ENCODE results near the gene LRRC36. TPM values are rescaled to one million over a fixed set of nuclear protein-coding genes. Genes with fewer than 3 reads are reported as not detected.

LRRC36 gene
- total RNA-seq, 4 donors from 2014 or later = not detected

DNA sequence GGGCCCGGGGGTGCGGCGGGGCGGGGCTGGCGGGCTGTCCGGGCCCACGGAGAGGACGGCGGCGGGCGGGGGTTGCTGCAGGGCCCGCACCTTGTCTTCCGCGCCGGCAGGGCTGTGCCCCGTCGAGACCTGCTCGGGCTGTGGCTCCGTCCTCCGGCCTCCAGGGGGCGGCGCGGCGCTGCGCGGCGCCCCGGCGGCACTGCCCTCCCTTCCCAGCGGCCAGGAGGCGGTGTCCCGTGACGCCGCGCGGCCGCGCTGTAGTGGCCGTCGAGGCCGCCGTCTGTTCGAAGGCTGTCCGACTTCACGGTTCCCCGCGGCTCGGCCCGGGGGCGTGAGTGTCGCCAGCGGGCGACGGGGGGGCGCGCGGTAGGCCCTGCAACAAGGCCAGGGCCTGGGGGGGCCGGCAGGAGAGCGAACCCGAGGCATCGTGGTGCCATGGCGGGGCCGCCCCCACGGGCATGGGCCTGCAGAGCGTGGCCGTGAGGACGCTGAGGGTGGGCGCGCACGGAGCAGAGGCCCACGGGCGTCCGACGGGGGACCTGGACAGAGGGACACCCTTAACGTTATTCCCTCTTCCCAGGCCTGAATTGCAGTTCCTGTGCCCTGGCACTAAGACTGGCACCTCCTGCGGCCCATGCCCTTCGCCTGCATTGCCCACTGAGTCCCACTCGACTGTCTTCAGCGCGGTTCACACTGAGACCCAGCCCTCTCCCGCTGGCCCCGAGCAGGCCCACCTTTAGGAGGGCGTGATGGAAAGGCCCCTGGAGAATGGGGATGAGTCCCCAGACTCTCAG lies 47.1 kb upstream of the LRRC36 start, which contains the start of gene PLEKHG4:
Gene PLEKHG4 (plus strand): TSS at position 237 of the 794 bp plus-strand sequence. CDS start 513 bp downstream, at position 750.
- intact Hi-C loops (cut with DNase I; ENCODE audit: low total_unique reads) = loop anchor here (5.0 kb wide), 1 partner anchor 138 kb away; the partner anchor contains the start of gene ZDHHC1
- H3K36me3 ChIP-seq = no peaks in the 10 kb centered on the region
- peak within 1 kb of the TSS; percentile 51 to 59 (median 54) for H3K4me3 ChIP-seq
- H3K9me3 ChIP-seq = no peaks in the 10 kb centered on the region
- in situ Hi-C loops (cut with MboI; ENCODE audit: low sequenced_read_pairs in 4 of 4) = no loop called here
- peak; percentile 65 to 81 for ATAC-seq
- DNase-seq = peak; percentile 23 to 54
- H3K27me3 ChIP-seq = no peaks in the 10 kb centered on the region
- peak within 1 kb of the TSS; percentile 3 to 50 (median 29) for H3K27ac ChIP-seq
- no peaks in the 10 kb centered on the region for H3K4me1 ChIP-seq
- no peak for TF ChIP-seq POLR2A (IDR thresholded peaks at IDR 0.05)
- TF ChIP-seq, protein P1, sequence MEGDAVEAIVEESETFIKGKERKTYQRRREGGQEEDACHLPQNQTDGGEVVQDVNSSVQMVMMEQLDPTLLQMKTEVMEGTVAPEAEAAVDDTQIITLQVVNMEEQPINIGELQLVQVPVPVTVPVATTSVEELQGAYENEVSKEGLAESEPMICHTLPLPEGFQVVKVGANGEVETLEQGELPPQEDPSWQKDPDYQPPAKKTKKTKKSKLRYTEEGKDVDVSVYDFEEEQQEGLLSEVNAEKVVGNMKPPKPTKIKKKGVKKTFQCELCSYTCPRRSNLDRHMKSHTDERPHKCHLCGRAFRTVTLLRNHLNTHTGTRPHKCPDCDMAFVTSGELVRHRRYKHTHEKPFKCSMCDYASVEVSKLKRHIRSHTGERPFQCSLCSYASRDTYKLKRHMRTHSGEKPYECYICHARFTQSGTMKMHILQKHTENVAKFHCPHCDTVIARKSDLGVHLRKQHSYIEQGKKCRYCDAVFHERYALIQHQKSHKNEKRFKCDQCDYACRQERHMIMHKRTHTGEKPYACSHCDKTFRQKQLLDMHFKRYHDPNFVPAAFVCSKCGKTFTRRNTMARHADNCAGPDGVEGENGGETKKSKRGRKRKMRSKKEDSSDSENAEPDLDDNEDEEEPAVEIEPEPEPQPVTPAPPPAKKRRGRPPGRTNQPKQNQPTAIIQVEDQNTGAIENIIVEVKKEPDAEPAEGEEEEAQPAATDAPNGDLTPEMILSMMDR (IDR thresholded peaks at IDR 0.05 in 4 of 5, conservative IDR thresholded peaks at IDR 0.05 in 1 of 5) = peak in 4 of 5 experiments; percentile 55 to 82 (median 73)

DNA sequence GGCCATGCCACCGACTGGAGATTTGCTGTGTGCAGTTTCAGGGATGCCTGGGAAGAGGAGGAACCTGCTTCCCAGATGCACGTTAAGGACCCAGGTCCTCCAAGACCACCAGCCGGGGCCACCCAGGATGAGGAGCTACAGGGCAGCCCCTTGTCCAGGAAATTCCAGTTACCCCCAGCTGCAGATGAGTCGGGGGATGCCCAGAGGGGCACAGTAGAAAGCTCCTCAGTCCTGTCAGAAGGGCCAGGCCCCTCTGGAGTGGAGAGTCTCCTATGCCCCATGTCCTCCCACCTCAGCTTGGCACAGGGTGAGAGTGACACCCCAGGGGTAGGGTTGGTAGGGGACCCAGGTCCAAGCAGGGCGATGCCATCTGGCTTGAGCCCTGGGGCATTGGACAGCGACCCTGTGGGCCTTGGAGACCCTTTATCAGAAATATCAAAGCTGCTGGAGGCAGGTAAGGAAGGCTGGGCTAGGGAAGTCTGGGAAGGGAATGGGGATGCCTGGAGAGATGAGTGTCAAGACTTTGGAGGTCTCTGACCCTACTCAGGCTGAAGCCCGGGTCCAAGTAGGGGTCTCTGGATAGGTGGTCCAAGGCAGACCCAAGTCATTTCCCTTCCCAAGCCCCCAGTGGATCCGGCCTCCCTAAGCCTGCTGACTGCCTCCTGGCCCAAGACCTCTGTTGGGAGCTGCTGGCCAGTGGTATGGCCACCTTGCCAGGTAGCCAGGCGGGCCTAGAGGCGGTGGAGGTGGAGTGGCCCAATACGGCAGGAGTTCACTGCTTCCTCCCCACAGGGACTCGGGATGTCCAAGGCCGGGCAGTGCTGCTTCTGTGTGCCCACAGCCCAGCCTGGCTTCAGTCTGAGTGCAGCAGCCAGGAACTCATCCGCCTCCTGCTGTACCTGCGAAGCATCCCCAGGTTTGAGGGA lies 46.3 kb upstream of the LRRC36 start:
- Histone ChIP-seq H3K4me3 (peak overlapping the region in 1 of 4 donors; percentile 29), H3K9me3 (no peaks in the 10 kb centered on the region), H3K4me1 (no peaks in the 10 kb centered on the region), H3K36me3 (no peaks in the 10 kb centered on the region), H3K27me3 (no peaks in the 10 kb centered on the region), H3K27ac (no peak overlapping the region)
- intact Hi-C loops (cut with DNase I; ENCODE audit: low total_unique reads) = no loop called here
- no peak for TF ChIP-seq POLR2A (IDR thresholded peaks at IDR 0.05)
- TF ChIP-seq, protein P1 (IDR thresholded peaks at IDR 0.05 in 4 of 5, conservative IDR thresholded peaks at IDR 0.05 in 1 of 5) = no peak
- no peak for DNase-seq
- in situ Hi-C loops (cut with MboI; ENCODE audit: low sequenced_read_pairs in 4 of 4) = no loop called here
- ATAC-seq = no peak

DNA sequence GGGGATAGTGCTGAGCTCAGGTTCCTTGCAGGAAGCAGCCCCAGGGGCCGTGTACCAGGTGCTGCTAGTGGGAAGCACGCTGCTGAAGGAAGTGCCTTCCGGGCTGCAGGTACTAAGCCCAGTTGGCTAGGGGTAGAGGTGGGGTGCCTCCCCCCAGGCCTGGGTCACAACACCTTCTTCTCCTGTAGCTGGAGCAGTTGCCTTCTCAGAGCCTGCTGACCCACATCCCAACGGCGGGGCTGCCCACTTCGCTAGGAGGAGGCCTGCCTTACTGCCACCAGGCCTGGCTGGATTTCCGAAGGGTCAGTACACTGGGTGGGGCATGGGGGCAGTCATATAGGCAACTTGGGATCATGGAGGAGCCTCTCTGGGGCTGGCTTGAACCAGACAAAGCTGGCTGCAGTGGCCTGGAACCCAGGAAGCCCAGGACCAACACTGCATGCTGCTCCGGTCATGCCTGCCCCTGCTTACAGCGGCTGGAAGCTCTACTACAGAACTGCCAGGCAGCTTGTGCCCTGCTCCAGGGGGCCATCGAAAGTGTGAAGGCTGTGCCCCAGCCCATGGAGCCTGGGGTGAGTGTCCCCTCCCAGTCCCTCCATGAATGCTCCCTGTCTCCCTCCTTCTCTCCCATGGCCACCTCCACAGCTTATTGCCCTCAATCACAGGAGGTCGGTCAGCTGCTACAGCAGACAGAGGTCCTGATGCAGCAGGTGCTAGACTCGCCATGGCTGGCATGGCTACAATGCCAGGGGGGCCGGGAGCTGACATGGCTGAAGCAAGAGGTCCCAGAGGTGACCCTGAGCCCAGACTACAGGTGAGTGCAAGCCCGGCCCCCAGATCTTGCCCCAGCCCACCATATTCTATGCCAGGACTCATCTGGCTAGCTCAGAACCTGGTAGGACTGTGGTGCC lies 44.8 kb upstream of the LRRC36 start:
- in situ Hi-C loops (cut with MboI; ENCODE audit: low sequenced_read_pairs in 4 of 4) = no loop called here
- TF ChIP-seq, protein P1 (IDR thresholded peaks at IDR 0.05 in 4 of 5, conservative IDR thresholded peaks at IDR 0.05 in 1 of 5) = no peak
- no peak for TF ChIP-seq POLR2A (IDR thresholded peaks at IDR 0.05)
- Histone ChIP-seq H3K27ac (no peak overlapping the region), H3K27me3 (no peaks in the 10 kb centered on the region), H3K4me3 (no peak overlapping the region), H3K9me3 (no peaks in the 10 kb centered on the region), H3K4me1 (no peaks in the 10 kb centered on the region), H3K36me3 (no peaks in the 10 kb centered on the region)
- intact Hi-C loops (cut with DNase I; ENCODE audit: low total_unique reads) = no loop called here
- no peak for DNase-seq
- no peak for ATAC-seq

DNA sequence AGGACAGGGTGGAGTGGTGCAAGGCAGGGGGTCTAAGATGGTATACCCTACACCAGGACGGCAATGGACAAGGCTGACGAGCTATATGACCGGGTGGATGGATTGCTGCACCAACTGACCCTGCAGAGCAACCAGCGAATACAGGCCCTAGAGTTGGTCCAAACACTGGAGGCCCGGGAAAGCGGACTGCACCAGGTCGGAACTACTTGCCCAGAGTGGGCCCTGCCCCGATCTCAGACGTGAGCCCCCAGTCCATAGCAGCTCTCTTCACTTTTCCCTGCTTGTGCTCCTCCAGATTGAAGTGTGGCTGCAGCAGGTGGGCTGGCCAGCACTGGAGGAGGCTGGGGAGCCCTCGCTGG lies 44.2 kb upstream of the LRRC36 start:
- Histone ChIP-seq H3K4me1 (no peaks in the 10 kb centered on the region), H3K36me3 (no peaks in the 10 kb centered on the region), H3K4me3 (no peak overlapping the region), H3K27me3 (no peaks in the 10 kb centered on the region), H3K9me3 (no peaks in the 10 kb centered on the region), H3K27ac (no peak overlapping the region)
- intact Hi-C loops (cut with DNase I; ENCODE audit: low total_unique reads) = no loop called here
- in situ Hi-C loops (cut with MboI; ENCODE audit: low sequenced_read_pairs in 4 of 4) = no loop called here
- TF ChIP-seq POLR2A (IDR thresholded peaks at IDR 0.05) = no peak
- TF ChIP-seq, protein P1 (IDR thresholded peaks at IDR 0.05 in 4 of 5, conservative IDR thresholded peaks at IDR 0.05 in 1 of 5) = no peak
- no peak for ATAC-seq
- no peak for DNase-seq
